GM23338 (cell line): ENCODE results near the gene FAHD1.

ENCODE experiments used
- POLR2AphosphoS5 ChIP-seq: IDR thresholded peaks from 2 replicates; pipeline ENCODE4 v1.6.1; 2016; ENCODE audit warnings: antibody characterized with exemption, low read depth
- TF ChIP-seq, protein P1 (sequence below), 2 experiments: fragments of 200-600 bp in 1 of 2; sonication (generic) in 1 of 2; conservative IDR thresholded peaks; 2 replicates each; pipeline versions ENCODE4 v1.5.1 to v1.6.1; 2016 to 2017; ENCODE audit warnings: antibody characterized with exemption in 2 of 2, low read depth in 2 of 2, mild to moderate bottlenecking in 2 of 2, moderate library complexity in 1 of 2
- TF ChIP-seq, protein P2 (sequence below): IDR thresholded peaks from 2 replicates; pipeline ENCODE4 v1.6.1; 2016; ENCODE audit warnings: antibody characterized with exemption

- no peak for TF ChIP-seq POLR2AphosphoS5
- TF ChIP-seq, protein P1, sequence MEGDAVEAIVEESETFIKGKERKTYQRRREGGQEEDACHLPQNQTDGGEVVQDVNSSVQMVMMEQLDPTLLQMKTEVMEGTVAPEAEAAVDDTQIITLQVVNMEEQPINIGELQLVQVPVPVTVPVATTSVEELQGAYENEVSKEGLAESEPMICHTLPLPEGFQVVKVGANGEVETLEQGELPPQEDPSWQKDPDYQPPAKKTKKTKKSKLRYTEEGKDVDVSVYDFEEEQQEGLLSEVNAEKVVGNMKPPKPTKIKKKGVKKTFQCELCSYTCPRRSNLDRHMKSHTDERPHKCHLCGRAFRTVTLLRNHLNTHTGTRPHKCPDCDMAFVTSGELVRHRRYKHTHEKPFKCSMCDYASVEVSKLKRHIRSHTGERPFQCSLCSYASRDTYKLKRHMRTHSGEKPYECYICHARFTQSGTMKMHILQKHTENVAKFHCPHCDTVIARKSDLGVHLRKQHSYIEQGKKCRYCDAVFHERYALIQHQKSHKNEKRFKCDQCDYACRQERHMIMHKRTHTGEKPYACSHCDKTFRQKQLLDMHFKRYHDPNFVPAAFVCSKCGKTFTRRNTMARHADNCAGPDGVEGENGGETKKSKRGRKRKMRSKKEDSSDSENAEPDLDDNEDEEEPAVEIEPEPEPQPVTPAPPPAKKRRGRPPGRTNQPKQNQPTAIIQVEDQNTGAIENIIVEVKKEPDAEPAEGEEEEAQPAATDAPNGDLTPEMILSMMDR (conservative IDR thresholded peaks at IDR 0.05; ENCODE audit: low read depth in 2 of 2), result no peak
- TF ChIP-seq, protein P2, sequence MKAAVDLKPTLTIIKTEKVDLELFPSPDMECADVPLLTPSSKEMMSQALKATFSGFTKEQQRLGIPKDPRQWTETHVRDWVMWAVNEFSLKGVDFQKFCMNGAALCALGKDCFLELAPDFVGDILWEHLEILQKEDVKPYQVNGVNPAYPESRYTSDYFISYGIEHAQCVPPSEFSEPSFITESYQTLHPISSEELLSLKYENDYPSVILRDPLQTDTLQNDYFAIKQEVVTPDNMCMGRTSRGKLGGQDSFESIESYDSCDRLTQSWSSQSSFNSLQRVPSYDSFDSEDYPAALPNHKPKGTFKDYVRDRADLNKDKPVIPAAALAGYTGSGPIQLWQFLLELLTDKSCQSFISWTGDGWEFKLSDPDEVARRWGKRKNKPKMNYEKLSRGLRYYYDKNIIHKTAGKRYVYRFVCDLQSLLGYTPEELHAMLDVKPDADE, result no peak
Observed at GRCh38 chr16:1839554-1839953, 12.5 kb downstream of the FAHD1 start.
